GM19438 (cell line): ENCODE data around the gene IDS.
"Not testable (repeated sequence)": the region's sequence is repeated elsewhere in the genome, so short reads cannot be mapped to it uniquely, and the experiment has no call there.

Source experiments
- ATAC-seq: cut with Tn5 transposase; IDR thresholded peaks from one replicate; pipeline ENCODE4 v1.9.1; 2021; ENCODE audit warnings: low read depth; ENCODE audit not compliant: unreplicated experiment

Gene IDS

DNA sequence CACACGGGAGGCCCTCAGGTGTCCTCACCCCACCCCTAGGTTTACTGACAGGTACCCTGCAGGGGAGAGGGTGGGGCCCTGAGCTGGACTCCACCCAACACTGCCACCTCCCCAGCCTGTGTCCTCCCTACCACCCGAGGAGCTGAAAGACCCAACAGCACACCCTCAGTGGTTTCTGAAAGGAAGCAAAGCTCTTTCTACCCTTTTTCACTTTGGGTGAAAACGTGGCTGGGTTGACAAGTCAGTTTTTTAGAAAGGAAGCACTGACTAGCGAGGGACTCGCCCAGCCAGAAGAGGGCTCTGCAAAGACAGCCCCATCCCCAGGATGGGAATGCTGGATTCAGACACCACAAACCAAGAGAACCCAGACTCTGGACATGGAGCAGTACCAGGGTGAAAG, 2.2 kb downstream of the IDS start:
- peak; percentile 25 for ATAC-seq

DNA sequence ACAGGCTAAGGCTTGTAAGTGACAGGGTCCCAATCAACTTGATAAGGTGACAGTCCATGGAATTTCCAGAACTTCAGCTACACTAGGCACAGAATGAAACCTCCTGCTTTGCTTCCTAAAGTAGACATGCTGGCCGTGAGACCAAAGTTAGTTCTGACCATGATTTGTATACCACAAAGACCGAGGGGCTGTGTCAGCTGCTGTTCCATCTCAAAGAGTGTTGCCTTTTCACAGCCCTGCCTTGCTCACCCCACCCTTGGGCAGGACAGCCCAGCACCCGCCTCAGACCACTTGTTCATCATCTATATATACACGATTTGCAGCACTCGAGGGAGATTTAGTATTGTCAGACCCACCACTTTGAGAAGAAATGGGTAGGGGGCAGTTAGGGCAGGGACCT, 5.3 kb downstream of the IDS start:
- no peak for ATAC-seq

DNA sequence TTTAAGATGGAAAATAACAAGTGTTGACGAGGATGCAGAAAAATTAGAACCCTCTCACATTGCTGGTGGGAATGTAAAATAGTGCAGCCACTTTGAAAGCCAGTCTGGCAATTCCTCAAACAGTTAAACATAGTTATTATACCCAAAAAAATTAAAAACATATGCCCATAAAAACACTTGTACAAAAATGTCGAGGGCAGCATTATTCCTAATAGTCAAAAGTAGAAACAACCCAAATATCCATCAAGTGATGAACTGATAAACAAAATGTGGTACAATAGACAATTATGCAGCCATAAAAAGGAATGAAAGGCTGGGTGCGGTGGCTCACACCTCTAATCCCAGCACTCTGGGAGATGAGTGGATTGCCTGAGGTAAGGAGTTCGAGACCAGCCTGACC, 6.3 kb downstream of the IDS start:
- no peak for ATAC-seq

DNA sequence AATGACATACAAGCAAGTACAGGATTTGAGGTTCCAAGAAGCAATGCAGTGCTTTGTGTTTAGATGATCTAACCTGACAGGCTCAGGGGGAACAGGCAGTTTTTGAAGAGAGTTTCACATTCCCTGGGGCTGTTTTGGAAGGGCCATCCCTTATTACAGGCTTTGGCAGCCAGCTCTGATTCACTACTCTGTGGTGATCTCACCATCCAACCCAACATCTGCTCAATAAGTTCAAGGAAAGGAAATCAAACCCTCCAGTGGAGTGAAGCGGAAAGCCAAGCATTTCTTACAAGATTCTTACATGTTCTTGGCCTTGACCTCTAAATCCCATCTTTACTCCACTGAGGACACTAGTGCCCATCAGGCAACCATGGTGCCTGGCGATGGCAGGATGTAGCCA, 7.5 kb downstream of the IDS start:
- no peak for ATAC-seq

DNA sequence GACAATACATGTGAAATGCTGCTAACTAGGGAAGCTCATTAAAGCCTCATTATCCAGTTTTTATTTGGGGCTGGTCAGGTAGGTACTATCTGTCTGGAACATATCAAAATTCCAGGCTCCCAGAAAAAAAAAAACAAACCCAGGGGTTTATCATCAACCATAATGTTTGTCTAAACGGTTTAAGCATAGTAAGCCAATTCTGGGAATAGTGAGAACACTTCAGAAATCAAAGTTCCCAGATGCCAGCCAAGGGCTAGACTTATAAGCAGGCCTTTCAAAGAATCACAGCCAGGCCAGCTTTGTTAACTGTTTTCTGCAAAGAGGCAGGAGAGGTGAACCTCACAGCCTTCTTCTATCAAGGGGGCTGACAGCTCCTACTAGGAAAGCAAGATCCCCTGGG, 8.1 kb downstream of the IDS start:
- no peak for ATAC-seq

DNA sequence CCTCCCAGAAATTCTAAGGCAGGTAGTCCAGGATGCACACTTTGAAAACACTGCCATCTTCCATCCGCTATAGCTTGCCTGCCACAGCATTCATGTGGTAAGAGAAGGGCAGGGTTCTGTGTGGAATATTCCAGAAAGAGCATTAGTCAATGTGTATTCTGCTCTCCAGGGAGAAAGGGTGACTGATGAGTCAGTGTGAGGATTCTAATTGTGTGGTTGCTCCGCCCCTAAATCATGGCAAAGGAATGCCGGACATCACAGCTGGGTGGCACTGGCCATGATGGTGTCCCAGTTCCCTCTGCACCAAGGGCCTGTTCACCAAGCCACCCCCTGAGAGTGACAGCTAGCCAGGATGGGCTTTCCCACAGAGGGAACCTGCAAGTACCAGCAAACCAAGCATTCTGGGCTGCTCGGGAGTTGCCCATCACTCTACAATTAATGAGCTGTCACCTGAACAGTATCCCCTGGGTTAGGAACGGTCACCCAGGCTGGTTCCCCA, 9.5 kb downstream of the IDS start:
- no peak for ATAC-seq

DNA sequence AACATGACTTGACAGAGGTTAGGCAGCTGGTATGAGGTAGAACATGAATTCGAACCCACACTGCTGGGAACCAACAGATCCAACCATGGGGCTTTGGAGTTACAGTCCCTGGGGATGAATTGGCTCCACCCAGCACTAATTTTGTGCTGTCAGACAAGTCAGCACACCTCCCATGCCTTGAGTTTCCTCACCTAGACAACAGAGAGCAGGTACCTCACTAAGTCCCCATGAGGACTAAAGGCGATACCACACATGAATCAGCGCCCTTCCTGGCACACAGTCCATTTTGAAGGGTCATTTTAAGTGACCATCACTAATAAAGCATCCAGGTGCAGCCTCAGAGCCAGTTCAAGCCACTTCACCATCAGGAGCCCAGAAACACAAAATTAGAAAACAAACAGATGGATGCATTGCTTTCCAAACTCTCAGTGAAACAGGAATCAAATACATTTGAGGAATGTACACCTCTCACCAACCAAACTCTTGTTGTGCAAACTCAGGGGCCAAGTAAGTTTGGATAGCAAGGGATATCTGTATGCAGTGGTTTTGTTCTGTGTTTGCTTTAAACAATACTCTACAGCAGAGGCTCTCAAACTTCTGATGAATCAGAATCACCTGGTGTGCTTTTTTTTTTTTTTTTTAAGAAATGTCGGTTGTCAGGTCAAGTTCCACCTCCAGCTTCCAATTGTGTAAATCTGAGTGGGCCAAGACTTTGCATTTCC, 10.1 kb downstream of the IDS start:
- no peak for ATAC-seq

DNA sequence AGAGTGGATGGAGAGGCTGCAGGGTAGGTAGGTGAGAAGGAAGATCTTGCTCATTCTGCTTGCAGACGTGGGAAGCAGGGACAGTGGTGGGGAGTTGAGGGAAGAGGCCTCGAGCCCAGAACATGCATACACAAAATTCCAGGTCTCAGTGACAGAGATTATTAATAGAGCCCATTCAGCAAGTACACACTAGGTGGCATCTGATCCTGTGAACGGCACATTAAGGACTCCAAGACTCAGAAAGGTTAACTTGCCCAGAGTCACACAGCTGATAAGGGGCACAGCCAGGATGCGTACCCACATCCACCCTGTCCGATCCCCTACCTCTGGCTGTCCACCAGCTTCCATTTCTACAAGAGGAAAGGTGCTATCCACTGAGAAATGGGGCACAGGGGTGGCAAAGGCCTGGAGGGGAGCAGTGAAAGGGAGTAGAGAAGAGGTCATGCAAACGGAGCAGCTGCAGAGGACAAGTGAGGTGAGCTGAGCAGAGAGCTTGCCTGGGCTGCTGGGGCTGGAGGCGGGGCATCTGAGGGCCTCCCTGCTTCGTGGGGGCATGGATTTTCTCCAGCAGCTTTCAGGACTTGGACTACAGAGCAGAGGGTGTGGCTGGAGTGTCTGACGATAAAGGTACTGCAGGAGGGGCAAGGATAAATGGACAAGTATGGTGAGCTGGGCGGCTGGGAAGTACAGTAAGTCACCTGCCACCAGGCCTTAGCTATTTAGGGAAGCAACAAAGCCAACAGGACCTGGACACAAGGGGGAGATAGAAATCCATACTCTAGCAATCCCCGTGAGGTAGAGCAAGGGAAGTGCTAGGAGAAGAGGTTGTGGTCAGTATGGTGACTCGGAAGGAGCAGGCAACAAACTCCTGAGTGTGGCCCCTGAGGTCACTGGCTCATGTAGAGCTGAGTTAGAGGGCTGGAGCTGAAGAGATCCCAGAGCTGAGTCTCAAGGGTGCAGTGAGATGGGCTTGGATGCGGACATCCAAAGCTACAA, 11.2 kb downstream of the IDS start:
- ATAC-seq = no peak

DNA sequence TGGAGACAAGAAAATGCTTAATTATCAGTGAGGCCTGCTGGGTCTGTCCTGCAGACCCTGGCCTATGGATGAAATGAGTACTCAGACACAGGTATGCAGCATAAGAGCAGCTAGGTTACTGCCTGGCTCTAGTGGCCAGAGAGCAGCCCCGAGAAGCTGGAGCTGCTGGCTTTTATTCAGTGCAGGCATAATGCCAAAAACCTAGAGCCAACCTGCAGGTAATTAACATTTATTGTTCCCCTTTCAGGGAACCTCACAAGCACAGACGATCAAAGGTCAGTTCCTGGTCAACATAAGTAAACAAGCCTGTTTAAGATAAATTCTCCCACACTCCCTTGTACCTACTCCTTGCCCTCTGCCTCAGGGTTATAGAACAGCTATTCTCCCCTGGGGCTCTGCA, 13.3 kb downstream of the IDS start:
- no peak for ATAC-seq

DNA sequence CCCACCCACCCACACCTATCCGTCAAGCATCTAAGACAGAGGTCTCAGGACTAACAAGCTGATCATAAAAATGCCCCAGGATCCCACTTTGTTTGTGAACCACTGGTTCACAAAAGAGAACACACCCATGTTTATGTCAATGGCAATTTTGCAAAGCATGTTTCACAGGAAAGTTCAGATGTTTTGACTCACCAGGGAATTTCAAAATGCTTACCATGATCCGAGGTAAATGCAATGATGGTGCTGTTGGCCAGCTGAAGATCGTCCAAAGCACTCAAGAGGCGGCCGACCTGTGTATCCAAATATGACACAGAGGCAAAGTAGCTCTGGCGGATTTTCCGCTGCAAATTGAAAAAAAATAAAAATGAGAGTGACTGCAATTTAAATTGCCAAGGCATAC, 15.0 kb downstream of the IDS start:
- no peak for ATAC-seq

DNA sequence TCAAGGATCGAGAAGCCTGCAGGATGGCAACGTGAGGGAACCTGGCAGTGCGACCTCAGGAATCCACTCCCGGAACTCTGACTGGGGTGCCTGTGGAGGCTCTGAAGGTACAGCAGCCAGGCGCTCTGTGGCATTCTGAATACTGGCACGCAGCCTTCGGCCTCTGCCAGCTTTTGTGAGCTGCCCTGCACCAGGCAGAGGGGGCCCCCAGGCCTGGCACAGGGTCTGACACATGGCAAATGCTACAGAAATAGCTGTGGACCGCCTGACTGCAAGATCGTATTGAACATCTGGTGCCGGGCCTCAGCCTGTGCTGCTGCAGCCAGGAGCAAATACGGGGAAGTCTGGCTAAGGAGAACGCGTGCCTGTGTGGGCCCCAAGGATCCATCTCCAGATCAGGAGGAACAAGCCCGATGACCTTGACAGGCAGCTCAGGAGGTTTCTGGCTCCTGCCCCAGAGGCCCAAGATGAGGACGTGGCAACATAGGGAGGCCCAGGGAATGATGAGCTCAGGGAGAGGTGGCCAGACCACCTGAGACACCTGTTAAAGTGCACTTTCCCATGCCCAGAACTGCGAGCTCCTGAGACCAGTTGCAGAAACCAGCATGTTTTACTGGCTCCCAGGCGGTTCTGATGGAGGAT, 16.6 kb downstream of the IDS start:
- not testable (repeated sequence) for ATAC-seq

DNA sequence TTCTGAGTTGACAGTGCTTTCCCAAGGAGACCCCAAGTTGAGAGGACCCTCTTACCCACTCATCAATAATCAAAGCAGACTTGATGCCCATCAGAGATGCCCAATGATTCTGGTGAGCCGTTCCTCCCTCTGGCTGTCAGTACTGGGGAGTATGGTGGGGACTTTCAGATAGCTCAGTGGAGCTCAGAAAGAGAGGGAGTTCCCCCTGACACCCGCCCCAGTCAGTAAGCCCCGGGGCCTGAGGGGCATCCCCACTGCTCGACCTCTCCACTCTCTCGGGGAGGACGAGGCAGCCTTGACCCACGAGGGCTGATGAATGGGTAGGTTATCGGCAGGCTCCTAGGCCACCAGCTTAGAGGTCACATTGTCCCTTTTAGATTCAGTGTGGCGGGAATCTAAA, 17.1 kb downstream of the IDS start:
- not testable (repeated sequence) for ATAC-seq

DNA sequence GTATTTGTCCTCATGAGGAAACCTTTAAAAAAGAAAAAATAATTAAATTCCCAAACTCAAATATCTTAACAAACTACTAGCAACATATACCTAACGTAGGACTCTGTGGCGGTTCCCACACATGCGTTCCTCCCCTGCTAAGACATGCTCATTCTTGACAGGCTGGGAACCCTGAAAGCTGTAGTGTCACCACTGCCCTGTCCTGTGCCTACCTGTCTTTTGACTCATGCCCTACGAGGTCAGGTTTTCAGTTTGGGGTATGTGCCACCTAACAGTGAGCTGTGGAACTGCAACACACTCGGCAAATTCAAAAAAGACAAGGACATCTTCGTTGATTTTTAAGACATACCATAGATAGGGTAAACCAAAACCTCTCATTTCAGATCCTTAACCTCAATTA, 17.8 kb downstream of the IDS start:
- ATAC-seq = no peak

DNA sequence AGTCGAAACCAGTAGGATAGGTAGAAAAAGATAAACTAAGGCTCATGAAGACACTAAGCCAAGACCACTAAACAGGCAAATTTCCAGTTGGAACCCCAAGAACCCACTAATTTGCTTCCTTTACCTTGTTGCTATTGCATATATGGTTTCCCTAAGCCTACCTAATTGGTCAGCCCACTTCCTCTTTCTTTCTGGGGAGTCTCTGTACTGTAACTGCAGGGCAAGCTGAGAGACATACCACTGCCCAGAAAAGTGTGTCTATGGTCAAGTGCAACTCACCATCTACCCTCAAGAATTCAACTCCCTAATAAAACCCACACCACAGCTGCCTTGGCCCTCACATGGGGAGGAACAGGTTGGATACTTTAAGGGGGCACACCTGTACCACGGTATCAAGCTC, 28.6 kb downstream of the IDS start:
- ATAC-seq = peak; percentile 76

DNA sequence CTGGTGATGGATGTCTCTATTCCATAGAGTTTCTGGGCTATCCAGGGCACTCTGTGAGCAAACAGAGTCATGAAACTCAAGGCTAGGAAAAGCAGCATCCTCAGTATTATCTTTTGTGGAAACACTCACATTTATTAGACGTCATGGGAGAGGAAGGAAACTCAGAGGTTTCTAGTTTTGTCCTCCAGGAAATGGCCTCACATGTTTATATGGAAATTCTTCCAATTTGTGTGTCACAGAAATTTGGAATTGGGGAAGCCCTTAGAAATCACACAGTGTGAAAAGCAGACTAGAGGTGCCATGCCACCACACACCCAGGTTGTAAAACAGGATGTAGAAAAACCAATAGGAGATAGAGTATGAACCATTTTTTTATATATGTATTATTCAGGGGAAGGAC, 31.1 kb downstream of the IDS start:
- ATAC-seq = no peak

DNA sequence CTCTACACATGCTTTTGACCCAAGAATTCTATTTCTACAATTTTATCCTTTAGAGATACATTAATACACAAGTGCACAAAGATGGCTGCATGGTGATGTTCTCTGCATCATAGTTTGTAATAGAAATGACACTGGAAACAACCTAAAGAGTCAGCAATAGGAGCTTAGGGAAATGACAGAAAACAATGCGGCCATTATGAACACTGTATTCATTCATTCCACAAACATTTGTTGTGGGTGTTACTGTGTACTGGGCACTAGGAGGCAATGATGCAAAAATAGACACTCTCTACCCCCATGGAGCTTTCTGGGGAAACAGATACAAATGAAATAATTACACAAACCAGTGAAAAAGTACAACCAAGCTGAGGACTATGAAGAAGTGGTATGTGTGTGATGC, 32.0 kb downstream of the IDS start:
- no peak for ATAC-seq

DNA sequence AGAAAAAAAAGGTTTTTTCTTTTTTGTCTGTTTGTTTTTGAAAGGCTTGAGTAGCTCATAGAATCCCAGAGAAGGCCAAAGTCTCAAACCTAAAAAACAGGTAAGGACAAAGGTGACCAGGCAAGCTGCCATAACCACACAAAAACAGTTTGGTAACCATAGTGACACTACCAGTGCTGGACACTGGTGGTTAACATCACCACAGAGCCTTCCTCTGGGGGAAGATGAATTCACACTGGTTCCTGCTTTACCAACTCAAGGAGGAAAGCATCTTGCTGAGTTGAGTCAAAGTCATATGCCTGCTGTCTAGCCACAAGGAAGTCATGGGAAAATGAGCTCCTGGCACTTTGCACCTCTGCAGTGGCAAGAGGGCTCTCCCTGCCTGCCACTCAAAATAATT, 32.5 kb downstream of the IDS start:
- no peak for ATAC-seq

DNA sequence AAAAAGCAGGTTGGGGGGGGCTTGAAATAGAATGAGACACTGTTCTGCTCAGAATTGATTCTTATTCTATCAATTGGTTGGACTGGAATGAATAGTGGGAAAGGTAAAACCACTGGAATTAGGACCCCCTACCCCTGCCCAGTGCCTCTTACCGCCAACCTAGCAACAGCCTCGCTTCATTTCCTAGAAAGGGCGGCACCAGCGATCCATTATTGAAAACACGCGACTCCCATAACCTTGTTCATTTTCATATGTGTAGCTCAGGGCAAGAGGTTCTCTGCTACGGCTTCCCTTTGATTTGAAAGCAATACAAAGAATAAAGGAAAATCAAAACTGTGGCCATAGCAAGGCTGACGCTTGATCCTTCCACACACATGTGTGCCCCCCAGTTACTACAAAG, 33.7 kb downstream of the IDS start:
- no peak for ATAC-seq

DNA sequence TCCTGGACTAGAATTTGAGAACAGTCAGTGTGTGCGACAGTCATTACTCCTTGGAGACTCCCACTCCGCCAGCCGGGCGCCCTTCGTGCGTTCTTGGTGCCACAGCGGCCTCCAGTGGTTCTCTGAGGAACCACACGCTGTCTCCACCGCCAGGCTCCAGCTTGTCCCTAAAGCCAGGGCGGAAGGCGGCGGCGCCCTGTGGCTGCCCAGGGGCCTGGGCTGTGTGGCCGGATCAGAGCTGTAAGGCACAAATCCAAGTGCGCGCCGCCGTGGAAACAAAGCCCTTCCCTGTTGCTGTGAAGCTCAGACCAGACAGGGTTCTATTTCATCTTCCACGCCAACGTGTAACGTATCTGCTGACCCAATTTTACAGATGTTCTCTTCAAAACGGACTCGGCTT, 34.2 kb downstream of the IDS start:
- ATAC-seq = peak; percentile 91

DNA sequence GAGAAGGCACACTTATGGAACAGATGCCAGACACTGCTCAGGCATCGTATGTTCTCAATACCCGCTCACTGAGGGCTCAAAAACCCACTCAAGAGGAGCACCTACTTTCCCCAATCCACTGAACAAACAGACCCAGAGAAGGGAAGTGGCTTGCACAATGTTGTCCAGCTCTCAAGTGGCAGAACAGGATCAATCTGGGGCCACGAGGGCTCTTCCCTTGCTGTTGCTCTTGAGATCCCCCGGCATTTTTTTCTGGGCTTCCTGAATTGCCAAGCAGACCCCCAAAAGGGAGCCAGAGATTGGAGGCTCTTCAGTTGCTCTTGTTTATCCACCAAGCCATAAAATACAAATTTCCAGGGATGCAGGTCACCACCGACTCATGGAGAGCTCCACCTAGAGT, 35.7 kb downstream of the IDS start:
- ATAC-seq = no peak

DNA sequence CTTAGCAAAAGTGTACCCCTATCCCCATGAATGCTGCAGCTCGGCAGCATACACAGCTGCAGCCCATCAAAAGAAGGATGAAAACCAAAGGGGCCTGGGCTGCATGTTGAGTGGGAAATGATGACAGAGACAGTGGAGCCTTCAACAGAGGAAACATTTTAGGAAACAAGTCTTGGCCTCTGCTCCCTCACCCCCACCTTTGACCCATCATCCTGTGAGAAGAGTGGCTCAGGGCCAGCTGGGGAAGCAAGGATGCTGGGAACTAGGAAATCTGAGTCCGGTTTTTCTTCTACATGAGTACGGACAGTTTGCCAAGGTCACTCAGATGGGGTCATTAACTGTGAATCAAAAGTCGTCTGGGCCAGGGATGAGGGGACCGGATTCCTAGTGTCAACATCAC, 37.2 kb downstream of the IDS start:
- ATAC-seq = no peak
